ENCODE results near the gene SPSB4. TPM values are rescaled to one million over a fixed set of nuclear protein-coding genes. Genes with fewer than 3 reads are reported as not detected.
"Not testable (repeated sequence)": the region's sequence is repeated elsewhere in the genome, so short reads cannot be mapped to it uniquely, and the experiment has no call there.

The SPSB4 gene
- total RNA-seq, 1 donor from 2014 or later: 0.26 TPM

DNA sequence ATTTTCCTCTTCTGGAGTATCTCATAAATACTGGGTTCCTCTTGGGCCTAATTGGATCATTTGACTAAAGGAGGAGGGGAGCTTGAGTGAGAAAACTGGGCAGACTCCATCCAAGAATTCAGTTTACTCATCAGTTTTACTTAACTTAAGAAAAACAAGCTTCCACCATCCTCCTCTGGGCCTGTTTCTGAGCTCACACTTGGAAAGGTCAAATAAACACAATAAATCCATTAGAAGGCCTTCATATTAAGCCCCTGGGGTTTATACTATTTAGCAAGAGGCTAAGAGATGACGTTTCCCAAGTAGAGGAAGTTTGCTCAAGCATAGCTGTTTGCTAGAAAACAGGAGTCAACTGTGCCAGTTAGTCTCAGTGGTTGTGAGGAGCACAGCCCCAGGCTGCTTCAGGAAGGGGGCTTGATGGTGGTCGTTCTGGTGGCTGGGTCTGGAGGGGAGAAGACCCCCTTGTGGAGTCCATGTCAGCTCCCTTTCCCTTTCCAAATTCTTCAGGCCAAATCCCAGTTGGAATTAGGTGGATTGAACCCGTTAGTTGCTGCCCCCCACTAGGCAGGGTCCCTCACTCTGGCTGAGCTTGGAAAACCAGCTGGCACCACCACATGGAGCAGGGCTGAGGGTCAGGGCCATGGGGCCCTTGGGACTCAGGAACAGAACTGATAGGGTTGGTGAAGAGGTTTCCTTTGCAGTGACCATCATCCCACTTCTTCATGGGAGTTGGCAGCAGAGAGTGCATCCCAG lies 64.8 kb downstream of the SPSB4 start:
- DNase-seq (ENCODE audit: low read depth): no peak
- Histone ChIP-seq H3K4me3 (ENCODE audit: low read depth, low read length) (no peak overlapping the region), H3K36me3 (ENCODE audit: control insufficient read depth, insufficient read depth, low read length) (no peaks in the 10 kb centered on the region), H3K27me3 (ENCODE audit: control insufficient read depth, insufficient read depth, low read length) (no peaks in the 10 kb centered on the region)
- FAIRE-seq: no peak
- TF ChIP-seq, protein P1, sequence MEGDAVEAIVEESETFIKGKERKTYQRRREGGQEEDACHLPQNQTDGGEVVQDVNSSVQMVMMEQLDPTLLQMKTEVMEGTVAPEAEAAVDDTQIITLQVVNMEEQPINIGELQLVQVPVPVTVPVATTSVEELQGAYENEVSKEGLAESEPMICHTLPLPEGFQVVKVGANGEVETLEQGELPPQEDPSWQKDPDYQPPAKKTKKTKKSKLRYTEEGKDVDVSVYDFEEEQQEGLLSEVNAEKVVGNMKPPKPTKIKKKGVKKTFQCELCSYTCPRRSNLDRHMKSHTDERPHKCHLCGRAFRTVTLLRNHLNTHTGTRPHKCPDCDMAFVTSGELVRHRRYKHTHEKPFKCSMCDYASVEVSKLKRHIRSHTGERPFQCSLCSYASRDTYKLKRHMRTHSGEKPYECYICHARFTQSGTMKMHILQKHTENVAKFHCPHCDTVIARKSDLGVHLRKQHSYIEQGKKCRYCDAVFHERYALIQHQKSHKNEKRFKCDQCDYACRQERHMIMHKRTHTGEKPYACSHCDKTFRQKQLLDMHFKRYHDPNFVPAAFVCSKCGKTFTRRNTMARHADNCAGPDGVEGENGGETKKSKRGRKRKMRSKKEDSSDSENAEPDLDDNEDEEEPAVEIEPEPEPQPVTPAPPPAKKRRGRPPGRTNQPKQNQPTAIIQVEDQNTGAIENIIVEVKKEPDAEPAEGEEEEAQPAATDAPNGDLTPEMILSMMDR (IDR thresholded peaks at IDR 0.05; ENCODE audit: insufficient read depth, low read length, severe bottlenecking): no peak

DNA sequence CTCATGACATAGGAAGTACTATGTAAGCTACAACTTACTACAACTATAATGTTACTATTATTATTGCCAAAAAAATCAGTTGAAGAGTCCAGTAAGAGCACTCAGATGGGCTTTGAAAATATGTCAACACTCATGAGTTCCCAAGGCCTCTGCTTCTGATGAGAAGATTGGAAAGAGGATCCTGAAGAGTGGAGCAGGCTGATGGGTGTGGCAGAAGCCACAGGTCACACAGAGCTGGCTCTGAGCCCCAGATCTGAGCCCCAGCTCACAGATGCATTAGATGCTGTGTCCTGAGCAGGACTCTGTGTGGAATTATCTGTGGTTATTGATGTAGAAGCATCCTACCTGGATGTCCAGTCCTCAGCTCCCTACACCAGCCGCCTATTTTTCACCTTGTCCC lies 65.6 kb downstream of the SPSB4 start:
- H3K4me3 ChIP-seq (ENCODE audit: low read depth, low read length): no peak overlapping the region

DNA sequence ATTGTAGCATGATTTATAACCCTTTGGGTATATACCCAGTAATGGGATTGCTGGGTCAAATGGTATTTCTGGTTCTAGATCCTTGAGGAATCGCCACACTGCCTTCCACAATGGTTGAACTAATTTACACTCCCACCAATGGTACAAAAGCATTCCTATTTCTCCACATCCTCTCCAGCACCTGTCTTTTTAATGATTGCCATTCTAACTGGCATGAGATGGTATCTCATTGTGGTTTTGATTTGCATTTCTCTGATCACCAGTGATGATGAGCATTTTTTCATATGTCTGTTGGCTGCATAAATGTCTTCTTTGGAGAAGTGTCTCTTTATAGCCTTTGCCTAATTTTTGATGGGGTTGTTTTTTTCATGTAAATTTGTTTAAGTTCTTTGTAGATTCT lies 66.8 kb downstream of the SPSB4 start:
- not testable (repeated sequence) for H3K27me3 ChIP-seq (ENCODE audit: control insufficient read depth, insufficient read depth, low read length); FAIRE-seq; DNase-seq (ENCODE audit: low read depth); H3K36me3 ChIP-seq (ENCODE audit: control insufficient read depth, insufficient read depth, low read length); H3K4me3 ChIP-seq (ENCODE audit: low read depth, low read length)

More for the DNA sequence above, 65.6 kb downstream of the SPSB4 start:
- FAIRE-seq (no peak), DNase-seq (ENCODE audit: low read depth) (no peak)
- Histone ChIP-seq H3K27me3 (ENCODE audit: control insufficient read depth, insufficient read depth, low read length) (no peaks in the 10 kb centered on the region), H3K36me3 (ENCODE audit: control insufficient read depth, insufficient read depth, low read length) (no peaks in the 10 kb centered on the region)
- TF ChIP-seq, protein P1 (IDR thresholded peaks at IDR 0.05; ENCODE audit: insufficient read depth, low read length, severe bottlenecking): no peak

DNA sequence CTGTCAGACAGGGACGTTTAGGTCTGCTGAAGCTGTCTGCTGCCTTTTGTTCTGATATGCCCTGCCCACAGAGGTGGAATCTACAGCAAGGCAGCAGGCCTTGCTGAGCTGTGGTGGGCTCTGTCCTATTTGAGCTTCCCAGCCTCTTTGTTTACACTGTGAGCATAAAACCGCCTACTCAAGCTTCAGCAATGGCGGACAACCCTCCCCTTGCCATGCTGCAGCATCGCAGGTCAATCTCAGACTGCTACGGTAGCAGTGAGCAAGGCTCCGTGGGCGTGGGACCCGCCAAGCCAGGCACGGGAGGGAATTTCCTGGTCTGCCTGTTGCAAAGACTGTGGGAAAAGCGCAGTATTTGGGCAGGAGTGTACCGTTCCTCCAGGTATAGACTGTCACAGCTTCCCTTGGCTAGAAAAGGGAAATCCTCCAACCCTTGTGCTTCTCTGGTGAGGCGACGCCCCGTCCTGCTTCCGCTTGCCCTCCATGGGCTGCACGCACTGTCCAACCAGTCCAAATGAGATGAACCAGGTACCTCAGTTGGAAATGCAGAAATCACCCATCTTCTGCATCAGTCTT lies 71.4 kb downstream of the SPSB4 start:
- Histone ChIP-seq H3K27me3 (ENCODE audit: control insufficient read depth, insufficient read depth, low read length) (no peaks in the 10 kb centered on the region), H3K4me3 (ENCODE audit: low read depth, low read length) (no peak overlapping the region), H3K36me3 (ENCODE audit: control insufficient read depth, insufficient read depth, low read length) (no peaks in the 10 kb centered on the region)
- peak; percentile 75 for FAIRE-seq
- DNase-seq (ENCODE audit: low read depth): no peak
- TF ChIP-seq, protein P1 (IDR thresholded peaks at IDR 0.05; ENCODE audit: insufficient read depth, low read length, severe bottlenecking): no peak

DNA sequence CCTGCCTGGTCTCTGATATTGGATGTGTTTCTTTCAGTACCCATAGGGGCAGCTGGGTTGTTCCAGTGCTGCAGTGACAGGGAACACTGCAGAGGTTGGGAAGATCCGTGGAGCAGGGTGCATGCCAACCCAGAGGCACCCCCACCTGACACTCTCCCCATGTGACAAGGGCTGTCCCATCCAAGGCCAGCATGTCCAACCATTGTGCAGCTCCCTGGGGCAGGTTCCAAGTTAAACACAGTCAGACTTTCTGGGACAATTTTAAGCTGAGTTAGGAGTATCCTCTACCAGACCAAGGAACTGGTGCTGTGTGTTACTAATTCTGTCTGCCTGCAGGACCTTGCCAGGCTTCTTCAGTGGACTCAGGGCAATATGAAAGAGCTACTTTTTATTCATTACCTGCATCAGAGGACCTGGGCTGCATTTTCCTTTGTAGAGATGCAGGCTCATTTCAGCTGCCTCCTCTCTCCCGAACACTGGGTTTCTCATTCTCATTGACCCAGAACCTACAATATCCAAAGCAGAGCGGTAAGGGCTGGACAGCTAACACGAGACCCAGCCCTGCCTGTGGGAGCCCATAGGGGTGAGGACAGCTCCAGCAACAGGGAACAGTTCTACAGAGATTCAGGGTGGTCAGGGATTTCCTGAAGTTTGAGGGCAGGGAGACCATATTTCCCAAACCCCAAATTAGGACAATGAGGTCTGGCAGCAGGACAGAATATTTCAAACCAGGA lies 72.7 kb downstream of the SPSB4 start:
- no peak for DNase-seq (ENCODE audit: low read depth)
- TF ChIP-seq, protein P1 (IDR thresholded peaks at IDR 0.05; ENCODE audit: insufficient read depth, low read length, severe bottlenecking): no peak
- no peaks in the 10 kb centered on the region for H3K27me3 ChIP-seq (ENCODE audit: control insufficient read depth, insufficient read depth, low read length)
- no peak overlapping the region for H3K4me3 ChIP-seq (ENCODE audit: low read depth, low read length)
- no peak for FAIRE-seq
- no peaks in the 10 kb centered on the region for H3K36me3 ChIP-seq (ENCODE audit: control insufficient read depth, insufficient read depth, low read length)

DNA sequence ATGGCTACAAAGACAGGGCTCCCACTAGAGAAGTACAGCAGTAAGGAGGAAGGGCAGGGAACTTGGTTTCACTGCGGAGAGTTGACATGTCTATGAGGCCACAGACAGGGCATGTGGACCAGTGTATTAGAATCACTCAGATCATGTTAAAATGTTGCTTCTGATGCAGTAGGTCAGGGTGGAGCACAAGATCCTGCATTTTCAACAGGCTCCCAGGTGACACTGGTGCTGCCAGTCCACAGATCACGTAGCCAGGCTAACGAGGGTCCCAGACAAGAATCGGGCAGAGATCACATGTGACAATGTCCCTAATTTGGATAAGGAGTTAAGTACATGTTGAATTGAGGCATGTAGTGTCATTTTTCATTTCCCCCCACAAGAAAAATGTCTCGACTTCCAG lies 73.6 kb downstream of the SPSB4 start:
- Histone ChIP-seq H3K27me3 (ENCODE audit: control insufficient read depth, insufficient read depth, low read length) (no peaks in the 10 kb centered on the region), H3K4me3 (ENCODE audit: low read depth, low read length) (no peak overlapping the region), H3K36me3 (ENCODE audit: control insufficient read depth, insufficient read depth, low read length) (no peaks in the 10 kb centered on the region)
- no peak for FAIRE-seq
- TF ChIP-seq, protein P1 (IDR thresholded peaks at IDR 0.05; ENCODE audit: insufficient read depth, low read length, severe bottlenecking): no peak
- no peak for DNase-seq (ENCODE audit: low read depth)
